SH-SY5Y (cell line): ENCODE data around the gene TNIP1.

Experiments used
- GATA2 ChIP-seq: IDR thresholded peaks from 2 replicates; pipeline ENCODE4 v1.6.1; 2011; ENCODE audit warnings: mild to moderate bottlenecking, low read depth, low read length
- GATA3 ChIP-seq: IDR thresholded peaks from 2 replicates; pipeline ENCODE4 v1.6.1; 2011; ENCODE audit warnings: low read depth, mild to moderate bottlenecking, low read length, moderate library complexity

DNA sequence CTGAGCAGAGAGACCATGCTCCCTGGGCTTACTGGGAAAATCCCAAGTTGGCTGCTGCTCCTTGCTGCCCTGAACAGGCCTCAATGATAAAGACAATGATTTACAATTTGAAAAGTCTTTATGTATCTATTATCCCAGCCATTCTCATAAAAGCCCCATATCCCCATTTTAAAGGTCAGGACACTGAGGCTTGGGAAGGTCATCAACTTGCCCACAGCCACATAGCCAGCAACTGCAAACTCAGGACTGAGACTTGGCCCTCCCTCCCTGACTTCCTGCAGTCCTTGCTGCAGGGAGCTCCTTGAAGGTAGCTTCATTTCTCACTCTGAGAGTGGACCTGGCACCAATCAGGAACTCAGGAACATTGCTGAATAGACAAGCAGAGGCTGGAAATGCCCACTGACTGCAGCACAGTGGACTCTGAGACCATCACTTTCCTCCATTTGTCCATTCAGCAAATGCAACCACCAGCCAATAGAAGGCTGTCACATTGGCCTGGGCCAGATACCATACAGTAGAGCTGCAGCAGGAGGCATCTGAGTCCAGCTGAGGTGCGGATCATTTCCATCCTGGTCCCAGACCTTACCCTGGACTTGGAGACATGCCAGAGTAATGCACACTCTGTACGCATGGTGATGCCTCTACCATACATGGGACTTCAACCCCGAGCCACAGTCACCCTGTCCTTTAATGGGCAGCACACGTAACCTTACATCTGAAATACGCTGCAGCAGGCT, 18.3 kb downstream of the TNIP1 start:
- no peak for TF ChIP-seq GATA3
- TF ChIP-seq GATA2 = no peak
